Cardiac muscle cell (in vitro differentiated cells and primary cell): Measurements from ENCODE around the gene KANSL1. TPM values are rescaled to one million over a fixed set of nuclear protein-coding genes. Genes with fewer than 3 reads are reported as not detected.
A peak's percentile ranks its signal among the peaks of the same experiment; 100 is the strongest.

ENCODE experiments used
- DNase-seq, 2 donors: peaks; one replicate each; pipeline versions ENCODE4 v3.0.0 to v3.0.0-alpha.2; 2010 to 2017; ENCODE audit warnings: low read depth in 1 of 2, low spot score in 1 of 2
- H3K27ac ChIP-seq: fragments of 200-600 bp; sonication (generic); 2 replicates; pipeline ENCODE4 v1.5.1; 2016
- H3K27me3 ChIP-seq: fragments of 200-600 bp; sonication (generic); 2 replicates; pipeline ENCODE4 v1.6.0; 2016; ENCODE audit warnings: control low read depth
- H3K36me3 ChIP-seq: fragments of 200-600 bp; sonication (generic); 2 replicates; pipeline ENCODE4 v1.5.1; 2016; ENCODE audit warnings: control low read depth
- H3K4me1 ChIP-seq: fragments of 200-600 bp; sonication (generic); 2 replicates; pipeline ENCODE4 v1.8.1; 2017; ENCODE audit warnings: low read depth, mild to moderate bottlenecking, mixed run types
- H3K4me3 ChIP-seq: fragments of 200-600 bp; sonication (generic); 2 replicates; pipeline ENCODE4 v1.5.1; 2016; ENCODE audit warnings: mild to moderate bottlenecking
- H3K9me3 ChIP-seq: fragments of 200-600 bp; sonication (generic); 2 replicates; pipeline ENCODE4 v1.5.1; 2017; ENCODE audit warnings: low read depth, mild to moderate bottlenecking, control low read depth
- polyA plus RNA-seq: library from polyadenylated mRNA; unstranded; fragments of >200 nt; fragmentation: Nextera tagmentation; extraction: Ambion mirVana; gene quantifications from 2 replicates; pipeline ENCODE4 v1.2.1, GENCODE V29; 2016
- total RNA-seq: library from RNA; depleted of rRNA; stranded (reverse); fragments of >200 nt; gene quantifications from 2 replicates; pipeline ENCODE4 v1.2.3, GENCODE V29; 2016
- TF ChIP-seq, protein P1 (sequence below): IDR thresholded peaks from 2 replicates; pipeline ENCODE4 v1.5.1; 2012; ENCODE audit warnings: low read depth, mild to moderate bottlenecking, low read length

Gene KANSL1
- total and polyA plus RNA-seq, 2 experiments from 2014 or later = 52.6 to 109 TPM

DNA sequence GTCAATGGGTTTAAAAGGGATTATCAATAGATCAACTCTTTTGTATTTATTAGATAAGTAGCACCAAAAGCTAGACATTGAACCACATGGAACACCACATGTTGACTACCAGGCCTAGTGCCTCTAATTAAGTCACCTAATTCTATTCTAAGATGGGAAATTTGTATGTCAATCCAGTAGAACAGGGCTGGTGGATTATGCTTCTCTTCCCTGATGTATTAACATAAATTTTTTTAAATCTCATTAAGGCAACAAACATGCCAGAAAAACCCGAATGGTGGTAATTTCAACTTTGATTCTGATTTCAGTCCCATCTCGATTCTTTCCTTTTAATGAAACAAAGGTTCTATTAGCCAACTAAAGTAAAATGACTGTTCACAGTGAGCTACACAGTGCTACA lies 92.6 kb downstream of the KANSL1 start:
- Histone ChIP-seq H3K27me3 (no peaks in the 10 kb centered on the region), H3K27ac (peak overlapping the region; percentile 69), H3K9me3 (no peaks in the 10 kb centered on the region), H3K4me3 (no peak overlapping the region), H3K36me3 (no peaks in the 10 kb centered on the region), H3K4me1 (peaks cover 4% of the 10 kb centered on the region)
- no peak for DNase-seq
- TF ChIP-seq, protein P1, sequence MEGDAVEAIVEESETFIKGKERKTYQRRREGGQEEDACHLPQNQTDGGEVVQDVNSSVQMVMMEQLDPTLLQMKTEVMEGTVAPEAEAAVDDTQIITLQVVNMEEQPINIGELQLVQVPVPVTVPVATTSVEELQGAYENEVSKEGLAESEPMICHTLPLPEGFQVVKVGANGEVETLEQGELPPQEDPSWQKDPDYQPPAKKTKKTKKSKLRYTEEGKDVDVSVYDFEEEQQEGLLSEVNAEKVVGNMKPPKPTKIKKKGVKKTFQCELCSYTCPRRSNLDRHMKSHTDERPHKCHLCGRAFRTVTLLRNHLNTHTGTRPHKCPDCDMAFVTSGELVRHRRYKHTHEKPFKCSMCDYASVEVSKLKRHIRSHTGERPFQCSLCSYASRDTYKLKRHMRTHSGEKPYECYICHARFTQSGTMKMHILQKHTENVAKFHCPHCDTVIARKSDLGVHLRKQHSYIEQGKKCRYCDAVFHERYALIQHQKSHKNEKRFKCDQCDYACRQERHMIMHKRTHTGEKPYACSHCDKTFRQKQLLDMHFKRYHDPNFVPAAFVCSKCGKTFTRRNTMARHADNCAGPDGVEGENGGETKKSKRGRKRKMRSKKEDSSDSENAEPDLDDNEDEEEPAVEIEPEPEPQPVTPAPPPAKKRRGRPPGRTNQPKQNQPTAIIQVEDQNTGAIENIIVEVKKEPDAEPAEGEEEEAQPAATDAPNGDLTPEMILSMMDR = no peak

DNA sequence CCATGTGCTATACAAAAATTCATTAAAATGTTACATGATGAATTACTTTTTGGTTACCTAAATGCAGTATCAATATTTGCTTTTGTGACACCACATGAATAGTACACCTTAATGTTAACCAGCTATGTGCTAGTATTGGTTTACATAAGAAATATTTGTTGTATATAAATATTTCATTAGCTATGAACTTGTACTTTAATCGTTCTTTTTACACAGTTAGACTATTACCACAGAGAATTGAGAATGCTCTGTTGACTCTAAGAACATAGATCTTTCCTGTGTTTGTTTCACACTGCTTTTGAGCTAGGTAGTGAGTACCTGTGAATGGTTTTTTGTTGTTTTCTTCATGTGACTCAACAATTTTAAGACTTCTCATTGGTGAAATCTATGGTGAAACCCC lies 93.4 kb downstream of the KANSL1 start:
- Histone ChIP-seq H3K4me1 (peaks cover 4% of the 10 kb centered on the region), H3K9me3 (no peaks in the 10 kb centered on the region), H3K4me3 (no peak overlapping the region), H3K36me3 (no peaks in the 10 kb centered on the region), H3K27ac (no peak overlapping the region), H3K27me3 (no peaks in the 10 kb centered on the region)
- TF ChIP-seq, protein P1 = no peak
- DNase-seq = no peak

DNA sequence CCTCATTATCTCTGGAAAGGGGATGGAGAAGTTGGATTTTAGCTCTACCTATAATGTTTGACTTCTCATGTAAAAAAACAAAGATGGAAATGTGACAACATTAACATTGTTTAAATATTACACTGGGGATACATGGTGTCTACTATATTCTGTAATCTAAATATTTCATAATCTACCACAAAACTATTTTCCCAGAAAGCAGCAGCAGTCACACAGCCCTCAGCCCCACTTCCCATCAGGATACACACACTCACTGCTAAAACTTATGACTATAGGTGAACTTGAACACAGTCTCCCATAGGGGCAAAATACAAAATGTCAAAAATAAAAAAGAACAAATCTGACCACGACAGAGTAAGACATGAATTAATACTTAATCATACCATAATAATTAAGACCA lies 95.7 kb downstream of the KANSL1 start:
- Histone ChIP-seq H3K27ac (peak overlapping the region; percentile 4), H3K36me3 (no peaks in the 10 kb centered on the region), H3K4me1 (no peaks in the 10 kb centered on the region), H3K4me3 (no peak overlapping the region), H3K9me3 (no peaks in the 10 kb centered on the region), H3K27me3 (no peaks in the 10 kb centered on the region)
- DNase-seq = peak in 1 of 2 donors; percentile 57
- TF ChIP-seq, protein P1 = no peak

DNA sequence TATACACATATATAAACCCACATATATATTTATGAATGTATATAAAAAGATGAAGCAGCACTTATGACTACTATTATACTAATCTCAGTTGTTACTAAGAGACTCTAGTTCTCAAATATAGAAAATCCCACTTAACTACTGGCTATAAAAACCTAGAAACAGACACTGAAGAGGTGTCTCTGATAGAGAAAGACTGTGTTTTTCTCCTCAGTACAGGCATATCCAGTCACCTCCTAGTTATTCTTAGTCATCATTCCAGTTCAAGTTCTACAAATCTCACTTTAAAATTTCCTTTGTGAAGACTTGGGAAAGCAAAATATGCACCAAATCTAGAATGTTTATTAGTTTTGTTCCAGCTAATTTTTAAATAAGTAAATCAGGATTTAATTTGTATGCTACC lies 100.2 kb downstream of the KANSL1 start:
- H3K9me3 ChIP-seq = no peaks in the 10 kb centered on the region
- H3K4me1 ChIP-seq = no peaks in the 10 kb centered on the region
- peak overlapping the region; percentile 41 for H3K27ac ChIP-seq
- no peak for DNase-seq
- H3K36me3 ChIP-seq = peaks cover 10% of the 10 kb centered on the region
- TF ChIP-seq, protein P1 = no peak
- H3K27me3 ChIP-seq = no peaks in the 10 kb centered on the region
- no peak overlapping the region for H3K4me3 ChIP-seq

DNA sequence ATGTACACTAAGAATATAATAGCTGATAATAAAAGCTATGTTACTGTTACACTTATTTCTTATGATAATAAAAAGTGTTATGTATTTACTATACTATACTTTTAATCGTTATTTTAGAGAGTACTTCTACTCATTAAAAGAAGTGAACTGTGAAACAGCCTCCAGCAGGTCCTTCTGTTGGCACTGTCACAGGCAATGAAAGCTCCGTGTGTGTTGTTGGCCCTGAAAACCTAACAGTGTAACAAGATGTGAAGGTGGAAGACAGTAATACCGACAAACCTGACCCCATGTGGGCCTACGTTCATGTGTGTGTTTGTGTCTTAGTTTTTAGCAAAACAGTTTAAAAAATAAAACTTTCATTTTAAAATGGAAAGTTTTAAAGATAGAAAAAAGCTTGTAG lies 102.4 kb downstream of the KANSL1 start:
- no peak for DNase-seq
- no peak overlapping the region for H3K4me3 ChIP-seq
- no peaks in the 10 kb centered on the region for H3K27me3 ChIP-seq
- TF ChIP-seq, protein P1 = no peak
- no peak overlapping the region for H3K27ac ChIP-seq
- H3K9me3 ChIP-seq = no peaks in the 10 kb centered on the region
- H3K4me1 ChIP-seq = no peaks in the 10 kb centered on the region
- H3K36me3 ChIP-seq = peaks cover 10% of the 10 kb centered on the region
